Subcutaneous adipose tissue (tissue), 4 donors: Measurements from ENCODE around the gene RABEP2. TPM values are rescaled to one million over a fixed set of nuclear protein-coding genes. Genes with fewer than 3 reads are reported as not detected.

Source experiments
- CTCF ChIP-seq: fragments of 450-650 bp; IDR thresholded peaks from one replicate; pipeline ENCODE4 v1.5.1; 2016; ENCODE audit warnings: low read depth, mild to moderate bottlenecking, control low read depth, antibody characterized with exemption, moderate library complexity
- total RNA-seq, 4 donors: library from RNA; depleted of rRNA; stranded (reverse); fragments of >200 nt; gene quantifications; one replicate each; pipeline ENCODE4 v1.1.0, GENCODE V29; 2016

Gene RABEP2
- total RNA-seq, 4 donors from 2014 or later = 9.0 to 19.6 (median 16.4) TPM

GRCh38 chr16:28905229-28905754 lies 19.7 kb downstream of the RABEP2 start:
- TF ChIP-seq CTCF = no peak

- TF ChIP-seq CTCF = no peak
These were observed 20.2 kb downstream of the RABEP2 start for GRCh38 chr16:28904828-28905227.

DNA sequence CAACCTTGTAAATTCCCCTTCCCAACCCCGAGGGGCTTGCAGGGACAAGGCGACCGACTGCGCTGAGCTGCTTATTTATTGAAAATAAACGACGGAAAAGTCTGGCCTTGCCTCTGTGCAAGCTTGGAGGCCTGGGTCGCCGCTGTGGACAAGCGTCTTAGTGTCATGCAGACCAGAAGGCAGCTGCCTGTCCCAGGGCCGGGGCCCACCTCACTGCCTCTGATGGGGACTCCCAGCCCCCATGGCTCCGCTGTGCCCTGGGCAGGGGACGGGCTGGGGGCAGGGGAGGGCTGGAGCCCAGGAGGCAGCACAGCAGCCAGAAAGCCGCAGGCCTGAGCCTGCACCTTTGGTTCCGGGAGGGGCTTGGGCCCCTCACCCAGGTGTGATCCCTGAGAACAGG lies 20.7 kb downstream of the RABEP2 start:
- TF ChIP-seq CTCF = no peak

GRCh38 chr16:28903344-28904042 lies 21.5 kb downstream of the RABEP2 start:
- no peak for TF ChIP-seq CTCF

DNA sequence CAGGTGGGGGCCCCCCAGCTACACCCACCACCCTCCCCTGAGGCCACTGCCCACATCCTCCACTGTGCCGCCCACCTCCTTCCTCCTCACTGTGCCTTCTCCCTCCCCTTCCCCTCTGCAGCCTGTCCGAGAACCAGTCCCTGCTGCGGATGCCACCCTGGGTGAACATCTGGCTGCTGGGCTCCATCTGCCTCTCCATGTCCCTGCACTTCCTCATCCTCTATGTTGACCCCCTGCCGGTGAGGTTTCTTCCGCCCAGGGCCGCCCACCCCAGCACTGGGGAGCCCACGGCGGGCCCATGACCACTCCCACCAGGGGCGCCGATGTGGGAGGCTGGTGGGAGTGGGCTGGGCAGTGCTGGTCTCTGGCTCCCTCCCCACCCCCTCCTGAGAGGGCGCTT lies 22.1 kb downstream of the RABEP2 start:
- no peak for TF ChIP-seq CTCF

DNA sequence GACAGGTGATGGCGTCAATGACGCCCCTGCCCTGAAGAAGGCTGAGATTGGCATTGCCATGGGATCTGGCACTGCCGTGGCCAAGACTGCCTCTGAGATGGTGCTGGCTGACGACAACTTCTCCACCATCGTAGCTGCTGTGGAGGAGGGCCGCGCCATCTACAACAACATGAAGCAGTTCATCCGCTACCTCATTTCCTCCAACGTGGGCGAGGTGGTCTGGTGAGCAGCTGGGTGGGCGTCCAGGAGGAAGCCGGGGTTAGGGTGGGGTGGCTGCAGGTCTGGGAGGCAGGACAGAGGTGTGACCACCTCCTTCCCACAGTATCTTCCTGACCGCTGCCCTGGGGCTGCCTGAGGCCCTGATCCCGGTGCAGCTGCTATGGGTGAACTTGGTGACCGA lies 23.2 kb downstream of the RABEP2 start:
- no peak for TF ChIP-seq CTCF

- no peak for TF ChIP-seq CTCF
These were observed 24.4 kb downstream of the RABEP2 start for GRCh38 chr16:28900601-28901000.
